Measurements from ENCODE around the gene CXCL3.

GRCh38 chr4:74047152-74047551, 8.7 kb upstream of the CXCL3 start:
- TF ChIP-seq CTCF (IDR thresholded peaks at IDR 0.05) (no peak), POLR2A (IDR thresholded peaks at IDR 0.05) (no peak), POLR2AphosphoS5 (IDR thresholded peaks at IDR 0.05) (no peak)
